ENCODE measurements around the gene ADGRG3.

The ADGRG3 gene

DNA sequence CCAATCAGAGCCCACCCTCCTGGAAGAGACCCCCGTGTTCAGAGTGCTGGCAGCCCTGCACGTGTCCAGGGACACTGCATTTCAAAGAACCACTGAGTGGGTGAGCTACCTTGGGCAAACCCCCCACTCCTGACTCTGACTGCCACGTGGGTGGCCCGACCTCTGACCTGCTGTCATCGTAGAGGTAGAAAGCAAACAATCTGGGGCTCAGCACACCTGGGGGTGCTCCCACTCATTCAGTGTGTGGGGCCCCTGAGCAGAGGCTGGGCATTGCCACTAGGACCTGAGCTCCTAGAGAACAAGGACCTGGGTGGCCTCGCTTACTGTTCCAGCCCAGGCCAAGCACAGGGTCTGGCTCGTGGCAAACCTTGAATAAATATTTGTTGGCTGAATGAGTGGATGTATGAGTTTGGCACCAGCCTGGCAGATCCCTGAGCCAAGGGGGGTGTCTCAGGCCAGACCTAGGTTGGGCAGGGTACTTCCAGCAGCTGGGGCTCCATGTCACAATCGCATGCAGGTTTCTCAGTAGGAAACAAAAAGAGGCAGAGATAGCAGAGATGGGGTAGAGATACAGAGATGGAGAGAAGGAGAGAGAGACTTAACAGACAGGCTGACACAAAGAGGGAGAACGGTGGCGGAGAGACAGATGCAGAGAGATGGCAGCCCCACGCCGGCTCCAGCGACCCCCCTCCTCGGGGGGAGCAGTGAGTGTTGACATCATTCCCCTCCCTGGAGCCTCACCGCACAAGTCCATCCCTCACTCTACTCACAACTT lies 21.1 kb downstream of the ADGRG3 start:
- peak overlapping the region; percentile 21 for H4K8ac ChIP-seq (ENCODE audit: low read length)
- no peak overlapping the region for H2BK15ac ChIP-seq (ENCODE audit: low read depth, poor library complexity, severe bottlenecking)
- no peaks in the 10 kb centered on the region for H3K36me3 ChIP-seq (ENCODE audit: control insufficient read depth in 1 of 2, insufficient read depth in 2 of 2, low read depth in 1 of 2, low read length in 2 of 2)
- no peak overlapping the region for H2BK5ac ChIP-seq (ENCODE audit: low read depth, low read length, poor library complexity, severe bottlenecking)
- no peak overlapping the region for H3K23ac ChIP-seq (ENCODE audit: low read length in 2 of 2)
- H4K91ac ChIP-seq (ENCODE audit: low read length), result no peak overlapping the region
- no peak overlapping the region for H3K9ac ChIP-seq (ENCODE audit: low read length)
- no peak overlapping the region for H3K14ac ChIP-seq (ENCODE audit: low read length in 2 of 2)
- no peak overlapping the region for H3K27ac ChIP-seq (ENCODE audit: low read length, poor library complexity, severe bottlenecking)
- peaks cover 2% of the 10 kb centered on the region for H3K4me1 ChIP-seq (ENCODE audit: control insufficient read depth, insufficient read depth, low read depth, low read length)
- H3K9me3 ChIP-seq (ENCODE audit: control insufficient read depth, low read length), result no peaks in the 10 kb centered on the region
- no peak overlapping the region for H3K4ac ChIP-seq (ENCODE audit: low read depth in 1 of 2, low read length in 2 of 2)
- no peak overlapping the region for H2BK120ac ChIP-seq (ENCODE audit: low read depth, low read length)
- H2AK5ac ChIP-seq (ENCODE audit: low read length, severe bottlenecking), result no peak overlapping the region
- H2BK12ac ChIP-seq (ENCODE audit: low read length in 2 of 2), result peak overlapping the region in 1 of 2 experiments; percentile 18
- H3K27me3 ChIP-seq (ENCODE audit: control insufficient read depth in 1 of 2, insufficient read depth in 1 of 2, low read length in 2 of 2), result peaks cover 33 to 78% of the 10 kb centered on the region in 2 experiments
- H3K4me2 ChIP-seq (ENCODE audit: low read length, poor library complexity, severe bottlenecking), result no peak overlapping the region
- no peak overlapping the region for H3K18ac ChIP-seq (ENCODE audit: low read depth in 1 of 2, low read length in 2 of 2)
- no peak for DNase-seq
- H3K79me1 ChIP-seq (replicated peaks; ENCODE audit: low read length, poor library complexity, severe bottlenecking), result no peaks in the 10 kb centered on the region
- WGBS, result 50% methylated on average over 15 of the region's 15 CpGs
- no peak overlapping the region for H3K4me3 ChIP-seq (ENCODE audit: insufficient read depth in 1 of 2, low read depth in 1 of 2, low read length in 2 of 2)
- H2AFZ ChIP-seq (ENCODE audit: low read depth, low read length), result no peak overlapping the region

DNA sequence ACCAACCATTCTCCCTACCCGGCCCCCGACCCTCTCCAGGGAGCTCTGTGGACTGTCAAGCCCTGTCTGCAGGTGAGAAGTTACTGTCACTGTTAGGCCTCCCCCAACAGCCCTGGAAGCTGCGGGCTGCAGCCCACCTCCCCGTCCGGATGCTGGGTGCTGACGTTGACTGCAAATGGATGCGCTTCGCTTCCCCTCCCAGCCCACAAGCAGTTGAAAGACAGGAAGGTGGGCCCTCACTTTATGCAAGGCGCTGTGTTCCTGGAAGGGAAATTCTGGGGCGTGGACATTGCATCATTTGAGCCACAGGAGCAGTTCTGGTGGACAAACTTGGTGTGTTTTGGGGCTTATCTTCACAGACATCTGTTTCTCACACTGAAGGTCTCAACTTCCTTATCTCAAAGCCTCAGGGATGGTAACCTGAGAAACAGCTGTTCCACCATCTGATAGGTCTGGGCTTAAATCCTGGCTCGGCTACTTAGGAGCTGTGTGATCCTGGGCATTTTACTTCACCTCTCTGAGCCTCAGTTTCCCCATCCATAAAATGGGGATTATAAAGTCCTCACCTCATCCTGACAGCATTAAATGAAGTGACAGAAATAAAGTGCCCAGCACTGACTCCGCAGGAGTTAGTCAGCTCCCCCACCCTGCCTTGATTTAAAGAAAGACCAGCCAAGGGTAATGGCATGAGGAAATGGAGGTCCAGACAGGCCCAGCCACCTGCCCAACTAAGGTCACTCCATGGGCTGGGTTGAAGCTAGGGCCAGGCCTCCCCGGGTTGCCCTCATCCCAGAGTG lies 21.9 kb downstream of the ADGRG3 start:
- Histone ChIP-seq H2AK5ac (ENCODE audit: low read length, severe bottlenecking) (no peak overlapping the region), H2BK5ac (ENCODE audit: low read depth, low read length, poor library complexity, severe bottlenecking) (no peak overlapping the region), H3K79me1 (replicated peaks; ENCODE audit: low read length, poor library complexity, severe bottlenecking) (no peaks in the 10 kb centered on the region), H3K4ac (ENCODE audit: low read depth in 1 of 2, low read length in 2 of 2) (no peak overlapping the region), H3K4me1 (ENCODE audit: control insufficient read depth, insufficient read depth, low read depth, low read length) (peaks cover 6% of the 10 kb centered on the region), H3K4me3 (ENCODE audit: insufficient read depth in 1 of 2, low read depth in 1 of 2, low read length in 2 of 2) (no peak overlapping the region), H3K27ac (ENCODE audit: low read length, poor library complexity, severe bottlenecking) (no peak overlapping the region), H3K14ac (ENCODE audit: low read length in 2 of 2) (no peak overlapping the region), H3K27me3 (ENCODE audit: control insufficient read depth in 1 of 2, insufficient read depth in 1 of 2, low read length in 2 of 2) (peaks cover 33 to 75% of the 10 kb centered on the region in 2 experiments), H2BK15ac (ENCODE audit: low read depth, poor library complexity, severe bottlenecking) (no peak overlapping the region), H4K91ac (ENCODE audit: low read length) (no peak overlapping the region), H3K9me3 (ENCODE audit: control insufficient read depth, low read length) (no peaks in the 10 kb centered on the region), H2BK120ac (ENCODE audit: low read depth, low read length) (no peak overlapping the region), H3K4me2 (ENCODE audit: low read length, poor library complexity, severe bottlenecking) (no peak overlapping the region), H3K9ac (ENCODE audit: low read length) (no peak overlapping the region), H2AFZ (ENCODE audit: low read depth, low read length) (no peak overlapping the region), H4K8ac (ENCODE audit: low read length) (peak overlapping the region; percentile 21), H3K18ac (ENCODE audit: low read depth in 1 of 2, low read length in 2 of 2) (no peak overlapping the region), H3K23ac (ENCODE audit: low read length in 2 of 2) (no peak overlapping the region), H2BK12ac (ENCODE audit: low read length in 2 of 2) (no peak overlapping the region), H3K36me3 (ENCODE audit: control insufficient read depth in 1 of 2, insufficient read depth in 2 of 2, low read depth in 1 of 2, low read length in 2 of 2) (no peaks in the 10 kb centered on the region)
- WGBS, result 46% methylated on average over 13 of the region's 13 CpGs
- DNase-seq, result no peak

DNA sequence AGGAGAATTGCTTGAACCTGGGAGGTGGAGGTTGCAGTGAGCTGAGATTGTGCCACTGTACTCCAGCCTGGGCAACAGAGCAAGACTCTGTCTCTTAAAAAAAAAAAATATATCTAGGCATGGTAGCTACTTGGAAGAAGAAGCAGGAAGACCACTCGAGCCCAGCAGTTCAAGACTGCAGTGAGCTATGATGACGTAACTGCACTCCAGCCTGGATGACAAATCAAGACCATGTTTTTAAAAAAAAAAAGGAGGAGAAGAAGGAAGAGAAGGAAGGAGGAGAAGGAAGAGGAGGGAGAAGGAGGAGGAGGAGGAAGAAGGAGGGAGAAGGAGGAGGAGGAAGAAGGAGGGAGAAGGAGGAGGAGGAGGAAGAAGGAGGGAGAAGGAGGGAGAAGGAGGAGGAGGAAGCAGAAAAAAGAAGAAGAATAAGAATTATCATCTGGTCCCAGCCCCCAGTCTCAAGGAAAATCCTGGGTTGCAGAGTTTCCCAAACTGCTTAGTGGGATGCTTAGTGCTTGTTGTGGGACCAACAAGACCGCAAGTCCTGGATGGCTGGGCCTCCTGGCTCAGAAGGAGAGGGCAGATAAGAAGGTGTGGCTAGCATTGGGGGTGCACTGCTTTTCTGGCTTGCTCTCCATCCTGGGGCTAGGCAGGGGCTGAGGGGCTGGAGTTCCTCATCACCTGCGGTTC lies 22.8 kb downstream of the ADGRG3 start:
- Histone ChIP-seq H2BK15ac (ENCODE audit: low read depth, poor library complexity, severe bottlenecking) (no peak overlapping the region), H2AFZ (ENCODE audit: low read depth, low read length) (no peak overlapping the region), H3K23ac (ENCODE audit: low read length in 2 of 2) (no peak overlapping the region), H2AK5ac (ENCODE audit: low read length, severe bottlenecking) (no peak overlapping the region), H3K9ac (ENCODE audit: low read length) (no peak overlapping the region), H3K14ac (ENCODE audit: low read length in 2 of 2) (no peak overlapping the region), H3K9me3 (ENCODE audit: control insufficient read depth, low read length) (no peaks in the 10 kb centered on the region), H3K4me1 (ENCODE audit: control insufficient read depth, insufficient read depth, low read depth, low read length) (peaks cover 6% of the 10 kb centered on the region), H3K4me2 (ENCODE audit: low read length, poor library complexity, severe bottlenecking) (no peak overlapping the region), H3K27me3 (ENCODE audit: control insufficient read depth in 1 of 2, insufficient read depth in 1 of 2, low read length in 2 of 2) (peaks cover 33 to 74% of the 10 kb centered on the region in 2 experiments), H4K8ac (ENCODE audit: low read length) (no peak overlapping the region), H3K27ac (ENCODE audit: low read length, poor library complexity, severe bottlenecking) (no peak overlapping the region), H3K4me3 (ENCODE audit: insufficient read depth in 1 of 2, low read depth in 1 of 2, low read length in 2 of 2) (no peak overlapping the region), H2BK5ac (ENCODE audit: low read depth, low read length, poor library complexity, severe bottlenecking) (no peak overlapping the region), H2BK12ac (ENCODE audit: low read length in 2 of 2) (no peak overlapping the region), H3K36me3 (ENCODE audit: control insufficient read depth in 1 of 2, insufficient read depth in 2 of 2, low read depth in 1 of 2, low read length in 2 of 2) (no peaks in the 10 kb centered on the region), H2BK120ac (ENCODE audit: low read depth, low read length) (no peak overlapping the region), H4K91ac (ENCODE audit: low read length) (no peak overlapping the region), H3K18ac (ENCODE audit: low read depth in 1 of 2, low read length in 2 of 2) (no peak overlapping the region), H3K79me1 (replicated peaks; ENCODE audit: low read length, poor library complexity, severe bottlenecking) (no peaks in the 10 kb centered on the region), H3K4ac (ENCODE audit: low read depth in 1 of 2, low read length in 2 of 2) (no peak overlapping the region)
- DNase-seq, result no peak
- 59% methylated on average over 4 of the region's 4 CpGs for WGBS

DNA sequence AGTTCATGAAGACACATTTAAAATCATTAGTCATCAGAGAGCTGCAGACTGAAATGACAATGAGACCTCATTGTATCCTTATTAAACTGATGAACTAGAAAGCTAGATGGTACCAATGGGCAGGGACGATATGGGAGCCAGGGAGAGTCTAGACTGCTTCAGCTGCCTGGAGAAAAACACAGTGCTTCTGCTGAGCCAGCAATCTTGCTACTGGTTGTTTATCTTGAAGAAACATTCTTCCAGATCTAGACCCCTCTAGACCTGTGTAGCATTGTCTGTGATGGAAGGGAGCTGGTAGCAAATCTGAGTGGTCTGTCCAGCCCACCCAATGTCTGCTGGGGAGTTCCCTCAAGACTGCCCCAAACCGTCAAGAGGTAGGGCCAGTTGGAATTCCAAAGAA lies 24.5 kb downstream of the ADGRG3 start:
- Histone ChIP-seq H2BK12ac (ENCODE audit: low read length in 2 of 2) (no peak overlapping the region), H2BK120ac (ENCODE audit: low read depth, low read length) (no peak overlapping the region), H2BK15ac (ENCODE audit: low read depth, poor library complexity, severe bottlenecking) (no peak overlapping the region), H3K27ac (ENCODE audit: low read length, poor library complexity, severe bottlenecking) (no peak overlapping the region), H2AK5ac (ENCODE audit: low read length, severe bottlenecking) (no peak overlapping the region), H3K4me1 (ENCODE audit: control insufficient read depth, insufficient read depth, low read depth, low read length) (peaks cover 6% of the 10 kb centered on the region), H3K14ac (ENCODE audit: low read length in 2 of 2) (no peak overlapping the region), H3K4me2 (ENCODE audit: low read length, poor library complexity, severe bottlenecking) (no peak overlapping the region), H3K79me1 (replicated peaks; ENCODE audit: low read length, poor library complexity, severe bottlenecking) (no peaks in the 10 kb centered on the region), H3K9me3 (ENCODE audit: control insufficient read depth, low read length) (no peaks in the 10 kb centered on the region), H3K18ac (ENCODE audit: low read depth in 1 of 2, low read length in 2 of 2) (no peak overlapping the region), H3K36me3 (ENCODE audit: control insufficient read depth in 1 of 2, insufficient read depth in 2 of 2, low read depth in 1 of 2, low read length in 2 of 2) (no peaks in the 10 kb centered on the region), H3K4me3 (ENCODE audit: insufficient read depth in 1 of 2, low read depth in 1 of 2, low read length in 2 of 2) (no peak overlapping the region), H4K91ac (ENCODE audit: low read length) (no peak overlapping the region), H3K23ac (ENCODE audit: low read length in 2 of 2) (no peak overlapping the region), H3K9ac (ENCODE audit: low read length) (no peak overlapping the region), H2BK5ac (ENCODE audit: low read depth, low read length, poor library complexity, severe bottlenecking) (no peak overlapping the region), H3K4ac (ENCODE audit: low read depth in 1 of 2, low read length in 2 of 2) (no peak overlapping the region), H3K27me3 (ENCODE audit: control insufficient read depth in 1 of 2, insufficient read depth in 1 of 2, low read length in 2 of 2) (peaks cover 25 to 67% of the 10 kb centered on the region in 2 experiments), H2AFZ (ENCODE audit: low read depth, low read length) (no peak overlapping the region), H4K8ac (ENCODE audit: low read length) (no peak overlapping the region)
- DNase-seq, result no peak
- 60% methylated on average over 2 of the region's 2 CpGs for WGBS
